Fibroblast of the aortic adventitia (primary cell): ENCODE measurements around the gene GCNA. TPM values are rescaled to one million over a fixed set of nuclear protein-coding genes. Genes with fewer than 3 reads are reported as not detected.
"Not testable (repeated sequence)": the region's sequence is repeated elsewhere in the genome, so short reads cannot be mapped to it uniquely, and the experiment has no call there.

ENCODE experiments used
- DNase-seq: peaks from one replicate; pipeline ENCODE4 v3.0.0-alpha.2; 2010; ENCODE audit warnings: low read depth
- H3K4me3 ChIP-seq: 2 replicates; pipeline ENCODE4 v1.5.1; 2011; ENCODE audit warnings: low read depth, mild to moderate bottlenecking, control low read depth, low read length, moderate library complexity
- total RNA-seq: library from RNA; depleted of rRNA; stranded (reverse); fragments of >200 nt; gene quantifications from 2 replicates; pipeline ENCODE4 v1.2.3, GENCODE V29; 2012; ENCODE audit warnings: low replicate concordance
- TF ChIP-seq, protein P1 (sequence below): IDR thresholded peaks from 2 replicates; pipeline ENCODE4 v1.5.1; 2011; ENCODE audit warnings: mild to moderate bottlenecking, low read length, control low read depth, inconsistent platforms; ENCODE audit not compliant: insufficient read depth

The GCNA gene
- total RNA-seq, 1 donor: 2.4 TPM

DNA sequence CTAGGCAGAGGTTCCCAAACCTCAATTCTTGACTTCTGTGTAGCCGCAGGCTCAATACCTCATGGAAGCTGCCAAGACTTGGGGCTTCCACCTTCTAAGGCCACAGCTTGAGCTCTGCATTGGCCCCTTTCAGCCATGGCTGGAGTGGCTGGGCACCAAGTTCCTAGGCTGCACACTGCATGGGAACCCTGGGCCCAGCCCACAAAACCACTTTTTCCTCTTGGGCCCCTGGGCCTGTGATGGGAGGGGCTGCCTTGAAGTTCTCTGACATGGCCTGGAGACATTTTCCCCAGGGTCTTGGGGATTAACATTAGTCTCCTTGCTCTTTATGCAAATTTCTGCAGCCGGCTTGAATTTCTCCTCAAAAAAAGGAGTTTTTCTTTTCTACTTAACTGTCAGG is 75.1 kb downstream of the GCNA start:
- H3K4me3 ChIP-seq: no peak overlapping the region
- no peak for DNase-seq
- TF ChIP-seq, protein P1, sequence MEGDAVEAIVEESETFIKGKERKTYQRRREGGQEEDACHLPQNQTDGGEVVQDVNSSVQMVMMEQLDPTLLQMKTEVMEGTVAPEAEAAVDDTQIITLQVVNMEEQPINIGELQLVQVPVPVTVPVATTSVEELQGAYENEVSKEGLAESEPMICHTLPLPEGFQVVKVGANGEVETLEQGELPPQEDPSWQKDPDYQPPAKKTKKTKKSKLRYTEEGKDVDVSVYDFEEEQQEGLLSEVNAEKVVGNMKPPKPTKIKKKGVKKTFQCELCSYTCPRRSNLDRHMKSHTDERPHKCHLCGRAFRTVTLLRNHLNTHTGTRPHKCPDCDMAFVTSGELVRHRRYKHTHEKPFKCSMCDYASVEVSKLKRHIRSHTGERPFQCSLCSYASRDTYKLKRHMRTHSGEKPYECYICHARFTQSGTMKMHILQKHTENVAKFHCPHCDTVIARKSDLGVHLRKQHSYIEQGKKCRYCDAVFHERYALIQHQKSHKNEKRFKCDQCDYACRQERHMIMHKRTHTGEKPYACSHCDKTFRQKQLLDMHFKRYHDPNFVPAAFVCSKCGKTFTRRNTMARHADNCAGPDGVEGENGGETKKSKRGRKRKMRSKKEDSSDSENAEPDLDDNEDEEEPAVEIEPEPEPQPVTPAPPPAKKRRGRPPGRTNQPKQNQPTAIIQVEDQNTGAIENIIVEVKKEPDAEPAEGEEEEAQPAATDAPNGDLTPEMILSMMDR: no peak

GRCh38 chrX:71657267-71657666 is 79.0 kb downstream of the GCNA start:
- no peak for DNase-seq
- TF ChIP-seq, protein P1: no peak
- H3K4me3 ChIP-seq: no peak overlapping the region

DNA sequence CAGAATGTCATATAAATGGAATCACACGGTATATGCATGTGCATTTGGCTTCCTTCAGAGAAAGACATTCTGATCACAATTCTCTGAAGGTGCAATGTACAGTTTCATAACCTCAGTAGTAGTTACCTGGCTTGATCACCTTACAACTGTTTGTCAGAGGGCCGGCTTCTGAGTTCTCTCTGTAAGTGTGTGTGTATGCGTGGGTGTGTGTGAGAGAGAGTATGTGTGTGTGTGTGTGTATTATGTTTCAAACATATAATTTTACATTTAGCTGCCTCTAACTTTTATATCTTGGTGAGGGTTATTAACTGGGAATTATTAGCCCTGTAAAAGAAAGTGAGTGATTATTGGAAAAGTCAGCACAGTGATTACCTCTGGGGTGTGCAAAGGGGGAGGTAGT is 81.1 kb downstream of the GCNA start:
- TF ChIP-seq, protein P1: no peak
- H3K4me3 ChIP-seq: no peak overlapping the region

GRCh38 chrX:71659959-71660358 is 81.7 kb downstream of the GCNA start:
- TF ChIP-seq, protein P1: no peak
- no peak overlapping the region for H3K4me3 ChIP-seq
- no peak for DNase-seq

More for the DNA sequence above, 81.1 kb downstream of the GCNA start:
- no peak for DNase-seq

GRCh38 chrX:71660562-71661416 is 82.6 kb downstream of the GCNA start:
- DNase-seq: no peak
- TF ChIP-seq, protein P1: no peak
- no peak overlapping the region for H3K4me3 ChIP-seq

- H3K4me3 ChIP-seq: no peak overlapping the region
- no peak for DNase-seq
- TF ChIP-seq, protein P1: no peak
Measured at GRCh38 chrX:71661919-71662318, 83.7 kb downstream of the GCNA start.

DNA sequence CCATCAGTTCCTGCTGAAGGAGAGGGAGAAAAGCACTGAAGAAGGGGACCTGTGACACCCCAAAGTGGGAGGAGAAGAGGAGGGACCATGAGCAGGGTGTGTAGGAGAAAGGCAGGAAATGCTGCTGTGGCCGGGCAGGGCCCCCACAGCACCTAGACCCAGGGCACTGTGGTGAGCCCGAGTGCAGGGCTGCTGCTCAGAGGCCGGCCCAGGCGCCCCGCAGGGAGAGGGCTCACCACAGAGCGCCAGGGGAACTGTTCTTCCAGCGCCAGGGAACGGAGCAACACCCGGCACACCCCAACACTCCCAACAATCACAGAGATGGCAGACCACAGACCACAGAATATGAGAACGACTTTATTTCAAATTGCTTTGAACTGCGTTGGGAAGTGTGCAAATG is 84.4 kb downstream of the GCNA start:
- DNase-seq, H3K4me3 ChIP-seq: not testable (repeated sequence)

Other genes starting within 250 kb of the GCNA start
- gene TAF1, start 212.1 kb upstream of the GCNA start, total RNA-seq: 29.8 and 74.4 TPM in 2 replicates
- gene OGT, start 45.3 kb upstream of the GCNA start, total RNA-seq: 93.7 and 174 TPM in 2 replicates
- not detected in 2 replicates for gene CXCR3, start 40.1 kb downstream of the GCNA start, total RNA-seq
- not detected in 2 replicates for gene CXorf49, start 139.8 kb downstream of the GCNA start, total RNA-seq
- not detected in 2 replicates for gene CXorf49B, start 184.9 kb downstream of the GCNA start, total RNA-seq